GM18507 (cell line): ENCODE data around the gene PTPRN2.

Experiments
- DNase-seq: peaks from one replicate; pipeline ENCODE4 v3.0.0; 2011; ENCODE audit warnings: low read depth; ENCODE audit not compliant: insufficient read length; ENCODE audit errors: extremely low spot score
- FAIRE-seq: peaks from 2 replicates; lab custom pipeline; 2011; peaks lifted over from hg19 to GRCh38; lab: Jason Lieb, UNC

Gene PTPRN2

DNA sequence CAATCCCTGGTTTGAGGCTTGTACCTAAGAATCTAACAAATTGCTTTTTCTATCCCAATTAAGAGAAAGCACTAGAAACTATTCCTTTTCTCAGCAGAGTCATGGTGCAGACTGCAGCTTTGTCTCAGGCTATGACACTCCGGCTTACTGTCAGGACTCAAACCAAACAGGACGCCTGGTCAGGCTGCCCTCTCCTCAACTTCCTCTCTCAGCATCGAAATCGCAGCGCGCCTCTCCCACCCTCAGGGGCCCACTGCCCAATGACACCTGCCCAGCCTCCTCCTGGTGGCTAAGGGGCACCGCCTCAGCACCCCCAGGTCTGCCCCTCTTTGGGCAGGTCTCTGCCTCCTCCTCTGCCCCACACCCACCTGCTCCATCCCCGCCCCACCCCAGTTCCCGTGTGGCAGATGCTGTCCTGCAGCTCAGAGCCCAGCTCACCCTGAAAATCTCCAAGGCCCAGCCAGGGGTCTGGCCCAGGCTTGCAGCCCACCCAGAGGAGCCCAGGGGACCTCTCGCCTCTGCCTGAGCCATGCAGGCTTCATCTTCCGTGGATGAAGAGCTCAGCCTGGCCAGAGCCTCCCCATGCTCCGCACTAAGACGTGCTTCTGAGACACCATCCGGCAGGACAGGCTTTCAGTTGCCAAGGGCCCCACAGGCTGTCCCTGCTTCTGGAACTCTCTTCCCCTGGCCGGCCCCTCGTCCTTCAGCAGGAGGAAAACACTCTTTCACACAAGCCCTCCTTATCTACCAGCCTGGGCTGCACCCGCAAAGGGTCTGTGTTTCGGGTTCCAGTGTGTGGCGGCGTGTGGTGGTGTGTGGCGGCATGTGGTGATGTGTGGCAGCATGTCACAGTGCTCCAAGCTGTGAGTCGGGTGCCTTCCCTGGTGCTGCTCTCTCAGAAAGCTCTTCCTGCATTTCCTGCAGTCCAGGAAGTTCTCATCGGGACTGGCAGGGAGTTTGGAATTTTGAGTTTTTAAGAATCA lies 16.4 kb upstream of the PTPRN2 start:
- FAIRE-seq (no peak), DNase-seq (no peak)

DNA sequence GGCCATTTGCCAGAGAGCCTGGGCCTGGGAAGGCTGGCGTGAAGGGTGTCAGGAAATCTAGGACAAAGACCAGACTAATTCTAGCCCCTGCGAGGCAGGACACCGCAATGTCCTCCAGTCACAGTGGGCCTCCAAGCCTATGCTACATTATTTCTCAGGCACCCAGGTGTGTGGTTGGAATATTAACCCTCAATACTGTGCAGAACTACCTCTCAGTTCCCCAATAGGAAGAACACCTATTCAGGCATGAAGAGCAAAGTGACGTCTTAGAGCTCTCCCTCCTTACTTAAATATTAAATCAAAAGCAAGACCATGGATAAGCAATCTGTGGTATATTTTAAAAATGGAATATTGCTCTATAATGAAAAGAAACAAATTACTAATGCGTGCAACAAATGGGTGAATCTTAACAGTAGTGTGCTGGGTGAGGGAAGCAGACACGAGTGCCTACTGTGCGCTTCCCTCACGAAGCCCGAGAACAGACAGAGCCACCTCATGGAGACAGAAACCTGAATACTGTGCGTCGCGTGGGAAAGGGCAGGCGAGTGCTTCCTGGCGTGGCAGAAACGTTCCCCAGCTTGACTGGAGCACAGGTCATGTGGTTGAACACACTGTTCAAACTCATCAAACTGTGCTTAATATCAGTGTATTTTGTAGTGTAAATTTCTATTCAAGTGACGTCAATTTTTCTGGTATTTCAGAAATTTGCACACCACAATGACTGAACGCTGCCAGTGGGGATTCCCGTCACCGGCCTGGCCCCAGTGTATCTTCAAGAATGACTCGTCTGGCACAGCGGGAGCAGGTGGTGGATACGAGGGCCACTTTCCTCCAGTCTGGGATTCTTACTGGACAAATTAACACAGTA lies 15.5 kb upstream of the PTPRN2 start:
- DNase-seq (no peak), FAIRE-seq (no peak)

DNA sequence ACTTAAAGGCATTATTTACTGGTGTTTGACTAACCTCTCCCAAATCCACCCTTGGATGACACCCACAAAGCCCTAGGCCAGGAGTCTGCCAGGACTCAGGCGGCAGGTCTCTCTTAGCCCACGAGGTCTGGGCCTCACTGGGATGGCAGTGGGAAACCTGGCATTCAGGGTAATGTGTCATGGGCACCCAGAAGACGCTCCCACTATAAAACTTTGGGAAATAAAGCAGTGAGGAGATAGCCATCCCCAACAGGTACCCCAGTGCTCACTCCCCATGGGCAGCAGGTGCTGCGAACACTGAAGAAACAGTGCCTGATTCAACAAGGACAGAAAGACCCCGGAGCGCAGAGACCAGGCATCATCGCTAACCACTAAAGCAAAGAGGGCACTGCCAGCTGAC lies 14.4 kb upstream of the PTPRN2 start:
- no peak for FAIRE-seq
- DNase-seq = no peak

DNA sequence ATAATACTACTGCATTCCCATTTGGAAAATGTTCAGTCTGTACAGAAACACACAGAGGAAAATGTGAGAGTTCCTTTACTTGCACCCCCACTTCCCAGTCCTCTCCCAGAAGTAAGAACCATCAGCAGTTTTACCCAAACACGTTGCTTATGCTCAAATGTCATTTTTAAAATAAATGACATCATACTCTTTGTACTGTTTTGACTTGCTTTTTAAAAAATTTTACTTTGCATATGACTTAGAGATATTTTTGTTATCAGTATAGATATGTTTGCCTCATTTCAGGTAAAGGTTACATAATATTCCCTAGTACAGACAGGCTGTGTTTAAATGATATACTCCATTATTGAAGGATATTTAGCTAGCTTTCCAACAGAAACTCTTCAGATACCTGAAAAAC lies 13.5 kb upstream of the PTPRN2 start:
- no peak for DNase-seq
- no peak for FAIRE-seq

DNA sequence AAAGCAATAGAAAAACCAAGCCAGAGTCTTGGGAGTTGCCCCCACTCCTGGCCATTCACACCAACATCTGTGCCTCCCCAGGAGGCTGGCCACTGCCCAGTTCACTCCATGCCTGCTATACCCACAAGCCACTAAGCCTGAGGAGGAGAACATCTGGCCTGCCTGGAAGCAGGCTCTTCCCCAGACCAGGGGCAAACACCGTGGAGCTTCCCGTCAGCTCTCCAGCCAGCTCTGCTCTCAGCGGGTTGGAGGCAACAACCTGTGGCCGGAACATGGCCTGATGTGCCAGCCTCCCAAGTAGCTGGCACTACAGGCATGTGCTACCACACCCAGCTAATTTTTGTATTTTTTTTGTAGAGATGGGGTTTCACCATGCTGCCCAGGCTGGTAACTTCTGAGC lies 9.1 kb upstream of the PTPRN2 start:
- DNase-seq (no peak), FAIRE-seq (no peak)

DNA sequence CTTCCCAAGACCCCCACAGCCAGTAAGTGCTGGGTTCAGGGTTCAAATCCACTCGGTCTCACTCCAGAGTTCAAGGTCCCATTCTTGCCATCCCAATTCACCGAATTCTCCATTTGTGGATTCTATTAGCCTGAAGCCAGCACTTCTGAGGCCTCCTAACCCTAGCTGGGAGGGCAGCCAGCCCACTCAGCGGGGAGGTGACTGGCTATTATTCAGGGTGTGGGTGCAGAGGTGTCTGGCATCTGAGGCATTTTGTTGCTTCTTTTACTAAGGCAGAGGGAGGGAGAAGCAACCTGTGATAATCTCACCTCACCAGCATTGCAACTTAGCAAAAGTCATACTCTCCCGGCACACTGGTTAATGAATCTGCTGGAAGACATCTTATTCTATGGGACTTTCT lies 8.7 kb upstream of the PTPRN2 start:
- DNase-seq = no peak
- no peak for FAIRE-seq

DNA sequence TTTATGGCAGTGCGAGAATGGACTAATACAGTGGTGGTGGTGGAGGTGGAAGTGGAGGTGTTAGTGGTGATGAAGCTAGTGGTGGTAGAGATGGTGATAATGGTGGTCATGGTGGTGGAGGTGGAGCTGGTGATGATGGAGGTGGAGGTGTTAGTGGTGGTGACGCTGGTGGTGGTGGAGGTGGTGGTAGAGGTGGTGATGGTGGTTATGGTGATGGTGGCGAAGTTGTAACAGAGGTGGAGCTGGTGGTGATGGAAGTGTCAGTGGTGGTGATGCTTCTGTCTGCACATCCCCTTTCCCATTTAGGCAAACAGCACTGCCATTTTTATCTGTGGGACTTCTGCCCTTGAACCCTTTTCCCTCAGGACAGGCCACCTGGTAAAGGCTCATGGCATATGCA lies 7.4 kb upstream of the PTPRN2 start:
- DNase-seq (no peak), FAIRE-seq (no peak)

DNA sequence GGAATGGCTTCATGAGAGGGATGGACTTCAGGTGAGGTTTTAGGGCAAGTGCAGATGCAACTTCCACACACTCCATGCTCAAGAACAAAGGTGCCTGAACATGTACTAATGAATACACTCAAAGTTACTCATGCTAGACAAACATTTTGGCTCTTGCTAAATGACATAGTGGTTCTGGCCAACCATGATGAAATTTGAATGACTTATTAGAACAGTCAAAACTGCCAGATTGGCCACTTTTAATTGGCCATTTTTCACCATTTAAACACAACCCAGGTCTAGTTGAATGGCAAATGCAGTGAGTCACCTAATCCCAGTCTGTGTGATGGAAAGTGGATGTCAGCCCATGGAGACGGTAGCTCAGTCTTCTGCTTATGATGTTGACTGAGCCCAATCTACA lies 4.9 kb upstream of the PTPRN2 start:
- no peak for FAIRE-seq
- no peak for DNase-seq

DNA sequence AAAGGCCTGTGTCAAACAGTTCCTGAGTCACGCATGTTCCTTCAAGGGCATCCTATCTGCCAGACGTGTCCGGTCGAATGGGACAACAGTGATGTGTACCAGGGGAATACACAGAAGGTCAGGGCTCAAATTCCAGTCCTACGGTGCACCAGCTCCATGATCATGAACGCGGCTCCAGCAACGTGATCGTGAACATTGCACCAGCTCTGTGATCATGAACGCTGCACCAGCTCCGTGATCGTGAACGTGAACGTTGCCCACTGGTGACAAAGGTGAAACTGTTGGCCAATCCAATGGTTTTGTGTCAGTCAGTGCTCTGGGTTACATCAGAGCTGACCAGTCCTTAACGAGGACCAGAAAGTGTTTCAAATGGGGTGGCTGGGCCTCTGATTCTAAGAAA lies 4.3 kb upstream of the PTPRN2 start:
- no peak for FAIRE-seq
- DNase-seq = no peak

DNA sequence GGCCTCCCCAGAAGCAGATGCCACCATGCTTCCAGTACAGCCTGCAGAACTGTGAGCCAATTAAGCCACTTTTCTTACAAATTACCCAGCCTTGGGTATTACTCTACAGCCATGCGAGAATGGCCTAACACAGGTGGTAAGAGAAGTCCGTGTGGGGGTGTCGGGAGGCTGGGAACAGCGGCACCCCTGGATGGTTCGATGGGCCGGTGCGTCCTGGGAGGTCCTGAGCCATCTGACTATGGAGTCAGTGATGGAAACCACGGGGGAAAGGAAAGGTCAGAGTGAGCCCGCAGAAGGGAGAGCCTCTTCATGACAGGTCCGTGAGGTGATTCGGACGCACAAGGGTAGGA lies 2.5 kb upstream of the PTPRN2 start:
- FAIRE-seq = no peak
- no peak for DNase-seq

DNA sequence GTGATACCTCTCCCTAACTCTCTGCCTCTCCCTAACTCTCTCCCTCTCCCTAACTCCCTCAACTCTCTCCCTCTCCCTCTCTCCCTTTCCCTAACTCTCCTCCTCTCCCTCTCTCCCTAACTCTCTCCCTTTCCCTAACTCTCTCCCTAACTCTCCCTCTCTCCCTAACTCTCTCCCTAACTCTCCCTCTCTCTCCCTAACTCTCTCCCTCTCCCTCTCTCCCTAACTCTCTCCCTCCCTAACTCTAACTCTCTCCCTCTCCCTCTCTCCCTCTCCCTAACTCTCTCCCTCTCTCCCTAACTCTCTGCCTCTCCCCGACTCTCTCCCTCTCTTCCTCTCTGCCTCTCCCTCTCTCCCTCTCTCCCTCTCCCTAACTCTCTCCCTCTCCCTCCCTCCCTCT lies 2.0 kb upstream of the PTPRN2 start:
- DNase-seq (no peak), FAIRE-seq (no peak)

DNA sequence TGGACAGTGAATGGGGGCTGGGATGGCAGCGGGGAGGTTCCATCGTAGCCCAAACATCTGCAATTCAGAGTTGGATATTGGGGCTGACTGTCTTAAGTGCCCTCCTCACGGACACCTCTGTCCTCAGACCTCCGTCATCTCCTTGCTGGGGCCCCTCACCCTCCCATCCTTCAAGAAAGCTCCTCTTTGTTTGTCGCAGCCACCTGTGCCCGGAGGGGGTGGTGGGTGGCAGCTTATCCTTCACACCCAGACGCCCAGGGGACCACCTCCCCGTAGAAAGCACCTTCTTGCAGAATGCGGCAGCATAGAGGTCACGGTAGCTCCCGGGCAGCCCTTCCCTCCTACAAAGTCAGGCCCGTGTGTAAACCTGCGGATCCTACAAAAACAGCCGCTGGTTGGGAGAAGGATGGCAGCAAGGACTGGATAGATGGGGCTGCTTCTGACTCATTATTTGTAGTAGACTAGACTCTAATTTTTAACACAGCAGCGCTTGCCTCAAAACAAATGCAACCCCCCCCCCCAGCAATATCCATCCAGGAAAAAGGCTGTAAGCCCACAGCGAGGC lies 1.3 kb upstream of the PTPRN2 start:
- DNase-seq (no peak), FAIRE-seq (no peak)

DNA sequence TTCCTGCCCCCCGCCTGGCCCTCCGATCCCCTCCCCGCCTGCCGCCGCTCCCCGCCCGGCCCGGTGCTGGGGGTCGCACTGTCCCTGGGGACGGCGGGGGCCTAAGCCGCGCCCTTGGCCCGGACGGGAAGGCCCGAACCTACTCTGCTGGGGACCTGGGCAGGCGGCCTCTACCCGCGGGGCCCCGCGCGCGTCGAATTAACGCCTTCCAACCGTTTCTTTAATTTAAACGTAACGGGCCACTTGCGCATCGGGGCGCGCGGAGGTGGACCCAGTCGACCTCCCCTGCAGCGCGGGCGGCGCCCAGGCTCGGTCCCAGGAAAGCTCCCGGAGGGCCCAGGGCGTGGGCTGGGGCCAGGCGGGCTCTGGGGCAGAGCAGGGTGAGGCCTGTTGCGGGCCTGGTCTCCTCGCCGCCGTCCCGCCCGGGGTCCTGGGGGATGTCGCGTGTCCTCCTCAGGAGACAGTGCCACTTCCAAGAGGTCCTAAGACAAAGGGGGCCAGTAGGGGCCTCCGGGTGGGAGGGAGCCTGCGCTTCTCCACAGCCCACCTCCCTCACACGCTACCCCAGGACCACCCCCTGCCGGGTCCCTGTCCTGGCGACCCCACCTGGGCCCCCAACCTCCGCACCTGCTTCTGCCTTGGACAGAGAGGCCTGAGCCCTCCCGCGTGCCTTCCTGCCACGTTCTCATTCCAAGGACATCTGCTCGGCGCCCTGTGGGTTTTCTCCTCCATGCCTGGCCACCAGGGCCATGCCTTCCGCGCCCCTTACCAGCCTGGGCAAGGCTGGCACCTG lies 658 bp upstream of the PTPRN2 start:
- FAIRE-seq (no peak), DNase-seq (no peak)

DNA sequence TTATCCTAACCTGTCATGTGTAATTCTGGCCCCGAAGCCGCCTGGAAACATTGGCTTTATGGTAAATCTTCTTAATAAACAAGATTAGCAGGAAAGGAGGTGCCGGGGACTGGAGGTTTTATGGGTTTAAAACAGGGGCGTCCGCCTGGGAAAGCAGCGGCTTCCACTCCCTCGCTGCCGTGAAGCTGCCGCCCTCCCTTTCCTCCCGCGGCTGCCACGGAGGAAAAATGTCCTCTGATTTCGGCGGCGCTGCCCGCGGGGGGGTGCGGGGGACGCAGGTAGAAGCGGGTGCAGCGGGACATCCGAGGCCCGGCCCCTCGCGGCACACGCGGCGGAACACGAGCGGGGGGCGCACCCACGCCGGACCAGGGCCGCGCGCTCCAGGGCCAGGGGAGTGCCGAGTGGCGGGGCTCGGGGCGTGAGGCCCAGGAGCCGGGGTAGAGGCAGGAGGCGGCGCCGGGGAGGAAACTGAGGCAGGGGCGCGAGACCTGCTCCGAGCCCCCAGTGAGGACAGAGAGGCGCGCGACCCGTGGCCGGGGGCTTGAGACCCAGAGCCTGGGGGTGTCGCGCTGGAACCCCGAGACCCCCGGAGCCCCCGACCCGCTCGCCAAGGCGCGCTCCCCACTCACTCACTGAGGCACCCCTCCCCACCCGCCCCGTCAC lies 993 bp downstream of the PTPRN2 start:
- FAIRE-seq = no peak
- DNase-seq = no peak

DNA sequence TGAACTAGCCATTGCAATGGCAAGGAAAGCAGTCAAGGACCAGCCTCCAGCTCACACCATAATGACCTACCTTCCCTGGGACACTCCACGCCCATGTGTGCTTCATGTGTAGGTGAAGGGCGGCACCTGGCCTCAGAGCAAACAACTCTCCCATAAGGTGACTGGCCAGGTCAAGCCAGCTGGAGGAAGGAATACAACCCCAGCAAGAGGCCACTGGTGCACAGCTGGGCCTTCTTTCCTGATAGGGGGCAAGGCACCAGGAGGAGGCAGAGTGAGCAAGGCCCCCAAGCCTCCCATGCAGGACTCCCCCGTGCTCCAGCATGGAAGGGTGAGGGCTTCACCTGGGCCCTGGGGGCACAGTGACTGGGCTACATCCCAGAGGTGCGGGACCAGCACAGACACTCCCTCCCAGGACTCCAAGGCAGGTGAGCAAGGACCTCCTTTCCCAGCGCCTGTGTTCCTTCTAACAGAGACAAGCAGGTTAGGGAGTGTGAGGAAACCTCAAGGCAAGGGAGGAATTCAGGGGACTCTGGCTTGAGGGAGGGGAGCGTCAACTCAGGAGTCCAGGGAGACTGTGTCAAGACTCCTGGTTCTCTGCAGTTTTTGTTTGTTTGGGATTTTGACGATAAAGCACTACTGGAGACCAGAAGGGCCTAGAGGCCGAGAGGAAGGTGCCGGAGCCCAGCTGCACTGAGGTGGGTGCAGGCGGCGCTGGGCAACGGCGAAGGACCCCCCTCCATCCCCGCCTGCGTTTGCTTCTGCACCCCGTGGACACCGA lies 1.7 kb downstream of the PTPRN2 start:
- DNase-seq (no peak), FAIRE-seq (no peak)

DNA sequence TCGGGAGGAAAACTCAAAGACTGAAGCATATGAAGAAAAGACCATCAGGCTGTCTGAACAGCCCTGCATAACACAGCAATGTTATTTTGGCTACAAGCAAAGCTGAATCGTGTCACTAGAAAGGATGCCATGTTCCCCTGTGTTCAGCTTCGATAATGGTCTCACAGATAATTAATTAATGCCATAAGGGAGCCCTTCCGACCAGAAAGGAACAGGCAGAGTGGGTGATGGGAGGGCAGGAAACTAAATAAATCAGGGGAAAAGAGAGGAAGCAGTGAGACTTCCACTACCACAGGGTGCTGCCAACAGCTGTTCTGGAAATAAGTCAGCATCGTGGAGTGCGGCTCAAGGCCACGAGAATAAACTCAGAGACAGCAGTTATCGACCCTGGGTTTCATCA lies 3.2 kb downstream of the PTPRN2 start:
- FAIRE-seq = no peak
- no peak for DNase-seq

DNA sequence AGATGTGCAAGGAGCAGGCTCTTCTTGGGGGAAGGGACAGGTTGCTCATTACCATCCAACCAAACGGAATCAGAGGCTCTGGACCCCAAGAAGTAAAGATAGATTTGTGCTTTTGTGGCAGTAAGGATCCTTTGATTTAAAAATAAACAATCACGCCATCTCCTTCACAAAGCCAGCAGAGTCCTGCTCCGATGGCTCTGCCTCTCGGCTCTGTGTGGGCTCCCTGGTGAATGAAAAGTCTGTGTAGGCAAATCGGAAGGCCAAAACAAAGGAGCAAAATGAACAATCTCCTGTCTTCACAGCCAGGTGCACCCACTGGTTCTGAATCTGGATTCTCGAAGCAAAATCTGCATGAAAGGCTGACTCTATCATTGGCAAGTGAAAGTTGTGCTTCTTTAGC lies 3.8 kb downstream of the PTPRN2 start:
- FAIRE-seq (no peak), DNase-seq (no peak)

DNA sequence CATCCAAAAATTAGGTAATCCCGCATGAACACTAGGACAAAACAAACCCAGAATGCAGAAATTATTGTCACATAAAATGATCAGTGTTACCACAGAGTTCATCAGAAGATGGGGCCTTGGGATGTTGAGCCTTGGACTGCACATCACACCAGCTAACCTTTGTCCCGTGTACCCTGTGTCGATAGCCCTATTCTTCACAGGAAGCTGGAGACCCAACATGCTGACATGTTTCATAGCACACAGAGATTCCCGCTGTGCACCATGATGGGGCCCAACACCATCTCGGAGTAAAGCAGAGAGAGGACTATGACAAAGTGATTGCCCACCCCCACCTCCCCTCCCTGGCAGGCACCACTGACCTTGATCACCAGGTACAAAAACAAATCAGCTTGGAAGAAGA lies 4.5 kb downstream of the PTPRN2 start:
- FAIRE-seq = no peak
- no peak for DNase-seq

DNA sequence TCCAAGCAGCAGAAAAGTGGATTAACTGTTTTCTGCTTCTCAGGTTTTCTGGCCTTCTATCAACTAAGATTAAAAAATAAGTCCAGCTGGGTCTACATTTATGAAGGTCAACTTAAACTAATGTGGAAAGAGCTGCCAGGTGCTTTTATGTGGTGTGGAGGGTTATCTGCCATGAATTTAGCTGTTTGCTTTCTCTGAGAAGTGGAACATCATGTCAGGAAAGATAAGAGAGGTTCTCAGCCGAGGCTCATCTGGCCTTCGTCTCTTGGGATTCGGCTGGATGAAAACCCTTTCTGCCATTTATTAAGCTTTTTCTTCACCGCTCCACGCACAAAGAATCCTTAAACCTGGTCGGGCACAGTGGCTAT lies 5.5 kb downstream of the PTPRN2 start:
- DNase-seq (no peak), FAIRE-seq (no peak)
